Frontal cortex (tissue), 4 donors: ENCODE results near the gene TNFAIP3. TPM values are rescaled to one million over a fixed set of nuclear protein-coding genes. Genes with fewer than 3 reads are reported as not detected.

Experiments used
- DNase-seq, 2 donors: peaks; one replicate each; pipeline ENCODE4 v3.0.0; 2012; ENCODE audit warnings: low spot score in 2 of 2
- FAIRE-seq: peaks from 2 replicates; lab custom pipeline; 2012; peaks lifted over from hg19 to GRCh38; lab: Jason Lieb, UNC
- total RNA-seq: library from RNA; depleted of rRNA; stranded (reverse); fragments of >200 nt; gene quantifications from one replicate; pipeline ENCODE4 v1.2.3, GENCODE V29; 2014
- donor health status: control.
- donor health status: control.
- donor health status: control.

The TNFAIP3 gene
- total RNA-seq, 1 donor from 2014 or later, result 1.6 TPM

- no peak for DNase-seq
- no peak for FAIRE-seq
Measured at GRCh38 chr6:137861550-137862337, 5.3 kb upstream of the TNFAIP3 start.

- DNase-seq (no peak), FAIRE-seq (no peak)
Measured at GRCh38 chr6:137862419-137863090, 4.5 kb upstream of the TNFAIP3 start.

- FAIRE-seq, result no peak
- no peak for DNase-seq
Measured at GRCh38 chr6:137863091-137863797, 3.8 kb upstream of the TNFAIP3 start.

- FAIRE-seq, result no peak
- DNase-seq, result no peak
Measured at GRCh38 chr6:137864812-137865508, 2.1 kb upstream of the TNFAIP3 start.

- FAIRE-seq (no peak), DNase-seq (peak in 1 of 2 donors; percentile 41)
Measured at GRCh38 chr6:137866200-137866913, 702 bp upstream of the TNFAIP3 start.

GRCh38 chr6:137867685-137868509 is 838 bp downstream of the TNFAIP3 start:
- FAIRE-seq, result no peak
- no peak for DNase-seq

- FAIRE-seq (no peak), DNase-seq (no peak)
Measured at GRCh38 chr6:137868721-137869548, 1.9 kb downstream of the TNFAIP3 start.

GRCh38 chr6:137869549-137870307 is 2.7 kb downstream of the TNFAIP3 start:
- FAIRE-seq (no peak), DNase-seq (no peak)

GRCh38 chr6:137870308-137870644 is 3.2 kb downstream of the TNFAIP3 start:
- no peak for FAIRE-seq
- DNase-seq, result no peak

GRCh38 chr6:137870744-137871247 is 3.7 kb downstream of the TNFAIP3 start:
- DNase-seq, result no peak
- no peak for FAIRE-seq

GRCh38 chr6:137871291-137871690 is 4.2 kb downstream of the TNFAIP3 start:
- DNase-seq (no peak), FAIRE-seq (no peak)

GRCh38 chr6:137871831-137872454 is 4.9 kb downstream of the TNFAIP3 start:
- DNase-seq, result no peak
- no peak for FAIRE-seq

GRCh38 chr6:137872581-137873115 is 5.6 kb downstream of the TNFAIP3 start:
- DNase-seq (no peak), FAIRE-seq (no peak)

- DNase-seq (no peak), FAIRE-seq (no peak)
Measured at GRCh38 chr6:137873273-137873762, 6.3 kb downstream of the TNFAIP3 start.

- no peak for DNase-seq
- no peak for FAIRE-seq
Measured at GRCh38 chr6:137874204-137875057, 7.4 kb downstream of the TNFAIP3 start.
